OCI-LY1 (cell line): ENCODE results near the gene HDAC11.

Experiments used
- H2AFZ ChIP-seq: fragments of 200-600 bp; sonication (generic), shearing (Covaris generic); 2 replicates; pipeline ENCODE4 v1.6.0; 2014; ENCODE audit warnings: antibody characterized with exemption, mild to moderate bottlenecking, low read length
- H3F3A ChIP-seq: fragments of 200-600 bp; sonication (generic), shearing (Covaris generic); 2 replicates; pipeline ENCODE4 v1.6.0; 2014; ENCODE audit warnings: mild to moderate bottlenecking, antibody characterized with exemption, low read length, moderate library complexity; ENCODE audit not compliant: insufficient read depth
- H3K27ac ChIP-seq: fragments of 200-600 bp; sonication (generic); 2 replicates; pipeline ENCODE4 v1.5.1; 2014; ENCODE audit warnings: low read length, mixed run types, mild to moderate bottlenecking, low read depth; ENCODE audit not compliant: poor library complexity, severe bottlenecking
- H3K27me3 ChIP-seq: fragments of 200-600 bp; sonication (generic); 2 replicates; pipeline ENCODE4 v1.6.0; 2014; ENCODE audit warnings: antibody characterized with exemption, mild to moderate bottlenecking, low read length, moderate library complexity; ENCODE audit not compliant: insufficient read depth
- H3K36me3 ChIP-seq: fragments of 200-600 bp; sonication (generic); 2 replicates; pipeline ENCODE4 v1.6.1; 2014; ENCODE audit warnings: mild to moderate bottlenecking, antibody characterized with exemption, low read length, moderate library complexity, mixed read lengths; ENCODE audit not compliant: insufficient read depth
- H3K4me1 ChIP-seq: fragments of 200-600 bp; sonication (generic); 2 replicates; pipeline ENCODE4 v1.5.1; 2014; ENCODE audit warnings: mild to moderate bottlenecking, low read length, moderate library complexity; ENCODE audit not compliant: insufficient read depth, severe bottlenecking
- H3K4me2 ChIP-seq: fragments of 200-600 bp; sonication (generic), shearing (Covaris generic); 2 replicates; pipeline ENCODE4 v1.6.1; 2014; ENCODE audit warnings: low read length
- H3K4me3 ChIP-seq: fragments of 200-600 bp; sonication (generic); 2 replicates; pipeline ENCODE4 v1.5.1; 2014; ENCODE audit warnings: low read length, low read depth, mild to moderate bottlenecking, mixed read lengths; ENCODE audit not compliant: poor library complexity, severe bottlenecking
- H3K79me2 ChIP-seq: fragments of 200-600 bp; shearing (Covaris generic); 2 replicates; pipeline ENCODE4 v1.6.1; 2016; ENCODE audit warnings: mixed run types, low read length, mixed read lengths; ENCODE audit not compliant: insufficient read depth
- H3K9ac ChIP-seq: fragments of 200-600 bp; sonication (generic), shearing (Covaris generic); 2 replicates; pipeline ENCODE4 v1.6.1; 2014; ENCODE audit warnings: mild to moderate bottlenecking, low read length, mixed read lengths
- H3K9me2 ChIP-seq: fragments of 200-600 bp; sonication (generic), shearing (Covaris generic); 2 replicates; pipeline ENCODE4 v1.6.1; 2014; ENCODE audit warnings: low read depth, mild to moderate bottlenecking, low read length, mixed read lengths
- H3K9me3 ChIP-seq: fragments of 200-600 bp; shearing (Covaris generic); 2 replicates; pipeline ENCODE4 v1.6.1; 2014; ENCODE audit warnings: low read length, mixed read lengths
- H4K20me1 ChIP-seq: fragments of 200-600 bp; sonication (generic), shearing (Covaris generic); 2 replicates; pipeline ENCODE4 v1.6.0; 2016; ENCODE audit warnings: mild to moderate bottlenecking, low read length; ENCODE audit not compliant: insufficient read depth
- EZH2 ChIP-seq: fragments of 200-600 bp; sonication (generic), shearing (Covaris generic); IDR thresholded peaks from 2 replicates; pipeline ENCODE4 v1.8.0; 2017; ENCODE audit warnings: borderline replicate concordance, mixed run types, mild to moderate bottlenecking, antibody characterized with exemption, low read length, moderate library complexity, mixed read lengths
- TF ChIP-seq, protein P1 (sequence below): fragments of 200-600 bp; sonication (generic), shearing (Covaris generic); IDR thresholded peaks from 2 replicates; pipeline ENCODE4 v1.5.1; 2017; ENCODE audit warnings: mild to moderate bottlenecking, antibody characterized with exemption, low read length, moderate library complexity, mixed read lengths

HDAC11 gene

DNA sequence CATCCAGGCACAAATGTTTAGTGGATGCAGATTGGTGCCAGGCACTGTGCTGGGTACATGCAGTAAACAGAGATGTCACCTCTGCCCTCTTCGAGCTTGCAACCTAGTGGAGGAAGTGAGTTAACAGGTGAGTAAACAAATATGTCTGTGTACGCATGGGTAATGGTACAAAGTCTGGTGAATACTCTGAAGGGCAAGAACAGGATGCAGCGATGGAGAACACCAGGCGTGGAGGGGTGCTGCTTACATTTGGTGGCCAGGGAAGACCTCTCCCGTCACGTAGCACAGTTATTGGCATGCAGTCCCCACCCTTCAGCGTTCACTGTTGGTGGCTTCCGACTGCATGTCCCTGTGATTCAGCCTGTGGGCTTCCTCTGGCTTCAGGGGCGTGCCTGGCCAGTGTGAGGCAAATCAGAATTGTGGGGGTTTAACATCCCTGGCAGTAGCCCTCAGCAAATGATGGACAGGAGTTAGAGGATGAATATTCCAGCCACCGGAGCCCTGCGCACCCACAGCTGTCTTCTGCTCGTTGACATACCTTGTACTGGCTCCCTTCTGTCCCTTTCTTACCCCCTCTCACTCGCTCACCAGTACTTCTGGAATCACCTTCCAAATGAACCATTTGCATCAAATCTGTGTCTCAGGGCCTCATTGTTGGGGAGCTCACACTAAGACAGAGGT, 9.1 kb upstream of the HDAC11 start:
- H3K4me3 ChIP-seq, result no peak overlapping the region
- no peak overlapping the region for H3K27ac ChIP-seq
- no peak overlapping the region for H2AFZ ChIP-seq
- H3F3A ChIP-seq, result no peaks in the 10 kb centered on the region
- no peak overlapping the region for H3K4me2 ChIP-seq
- H3K9me3 ChIP-seq, result no peaks in the 10 kb centered on the region
- H3K36me3 ChIP-seq, result no peaks in the 10 kb centered on the region
- no peak overlapping the region for H3K9ac ChIP-seq
- 0 out of 2 replicates have a peak, but pooled peaks cover 7% of the 10 kb centered on the region for H3K27me3 ChIP-seq
- no peaks in the 10 kb centered on the region for H3K4me1 ChIP-seq
- TF ChIP-seq, protein P1, sequence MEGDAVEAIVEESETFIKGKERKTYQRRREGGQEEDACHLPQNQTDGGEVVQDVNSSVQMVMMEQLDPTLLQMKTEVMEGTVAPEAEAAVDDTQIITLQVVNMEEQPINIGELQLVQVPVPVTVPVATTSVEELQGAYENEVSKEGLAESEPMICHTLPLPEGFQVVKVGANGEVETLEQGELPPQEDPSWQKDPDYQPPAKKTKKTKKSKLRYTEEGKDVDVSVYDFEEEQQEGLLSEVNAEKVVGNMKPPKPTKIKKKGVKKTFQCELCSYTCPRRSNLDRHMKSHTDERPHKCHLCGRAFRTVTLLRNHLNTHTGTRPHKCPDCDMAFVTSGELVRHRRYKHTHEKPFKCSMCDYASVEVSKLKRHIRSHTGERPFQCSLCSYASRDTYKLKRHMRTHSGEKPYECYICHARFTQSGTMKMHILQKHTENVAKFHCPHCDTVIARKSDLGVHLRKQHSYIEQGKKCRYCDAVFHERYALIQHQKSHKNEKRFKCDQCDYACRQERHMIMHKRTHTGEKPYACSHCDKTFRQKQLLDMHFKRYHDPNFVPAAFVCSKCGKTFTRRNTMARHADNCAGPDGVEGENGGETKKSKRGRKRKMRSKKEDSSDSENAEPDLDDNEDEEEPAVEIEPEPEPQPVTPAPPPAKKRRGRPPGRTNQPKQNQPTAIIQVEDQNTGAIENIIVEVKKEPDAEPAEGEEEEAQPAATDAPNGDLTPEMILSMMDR, result no peak
- TF ChIP-seq EZH2, result no peak
- H3K79me2 ChIP-seq, result no peaks in the 10 kb centered on the region
- no peaks in the 10 kb centered on the region for H3K9me2 ChIP-seq
- no peaks in the 10 kb centered on the region for H4K20me1 ChIP-seq

DNA sequence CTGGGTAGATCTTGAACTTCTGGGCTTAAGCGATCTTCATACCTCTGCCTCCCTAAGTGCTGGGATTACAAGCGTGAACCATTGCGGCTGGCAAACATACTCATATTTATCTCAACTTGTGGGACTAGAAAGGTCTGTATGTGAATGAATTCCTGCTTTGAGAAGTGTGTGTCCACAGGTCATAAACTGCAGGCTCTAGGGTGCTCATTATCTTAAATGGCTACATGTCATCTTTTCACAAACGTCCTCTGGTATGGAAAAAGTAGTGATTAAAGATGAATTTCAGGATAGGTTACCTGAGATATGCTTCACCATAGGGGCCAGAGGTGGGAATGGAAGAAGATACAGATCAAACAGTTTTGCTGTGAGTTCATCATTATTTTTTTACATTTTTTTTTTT, 7.8 kb upstream of the HDAC11 start:
- Histone ChIP-seq H3K27me3 (0 out of 2 replicates have a peak, but pooled peaks cover 7% of the 10 kb centered on the region), H3F3A (no peaks in the 10 kb centered on the region), H3K4me2 (no peak overlapping the region)

DNA sequence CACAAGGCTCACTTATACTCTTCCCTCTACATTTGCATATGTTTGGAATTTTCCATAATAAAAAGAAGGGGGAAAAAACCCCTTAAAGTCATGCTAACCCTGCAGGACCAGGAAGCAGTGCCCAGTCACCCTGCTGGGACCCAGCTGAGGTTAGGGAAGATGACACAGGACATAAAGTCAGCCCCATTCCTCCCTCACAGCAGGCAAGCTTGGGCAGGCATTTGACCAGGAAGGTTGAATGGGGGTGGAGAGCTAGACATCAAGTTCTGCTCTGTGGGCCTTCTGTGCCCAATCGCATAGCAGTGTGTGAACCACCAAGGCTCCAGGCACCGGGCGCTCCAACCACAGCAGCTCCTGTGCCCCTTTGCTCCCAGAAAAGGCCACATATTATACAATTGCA, 7.1 kb upstream of the HDAC11 start:
- no peaks in the 10 kb centered on the region for H3K9me3 ChIP-seq
- H3K27ac ChIP-seq, result no peak overlapping the region
- H3K27me3 ChIP-seq, result 0 out of 2 replicates have a peak, but pooled peaks cover 2% of the 10 kb centered on the region
- H3K4me2 ChIP-seq, result no peak overlapping the region
- H3K4me1 ChIP-seq, result no peaks in the 10 kb centered on the region
- H3K9ac ChIP-seq, result no peak overlapping the region
- H2AFZ ChIP-seq, result no peak overlapping the region
- H3K9me2 ChIP-seq, result no peaks in the 10 kb centered on the region
- H3K4me3 ChIP-seq, result no peak overlapping the region
- TF ChIP-seq, protein P1, result no peak
- no peak for TF ChIP-seq EZH2
- no peaks in the 10 kb centered on the region for H3K79me2 ChIP-seq
- no peaks in the 10 kb centered on the region for H4K20me1 ChIP-seq
- no peaks in the 10 kb centered on the region for H3F3A ChIP-seq
- no peaks in the 10 kb centered on the region for H3K36me3 ChIP-seq

More for the DNA sequence above, 7.8 kb upstream of the HDAC11 start:
- H4K20me1 ChIP-seq, result no peaks in the 10 kb centered on the region
- no peak overlapping the region for H2AFZ ChIP-seq
- no peak overlapping the region for H3K27ac ChIP-seq
- no peaks in the 10 kb centered on the region for H3K9me3 ChIP-seq
- H3K4me1 ChIP-seq, result no peaks in the 10 kb centered on the region
- H3K4me3 ChIP-seq, result no peak overlapping the region
- no peaks in the 10 kb centered on the region for H3K79me2 ChIP-seq
- no peaks in the 10 kb centered on the region for H3K9me2 ChIP-seq
- TF ChIP-seq, protein P1, result no peak
- no peak overlapping the region for H3K9ac ChIP-seq
- no peaks in the 10 kb centered on the region for H3K36me3 ChIP-seq
